NCI-H128 (cell line): Measurements from ENCODE around the gene SLC6A6.

Experiments
- DNase-seq: peaks from one replicate; lab custom pipeline; 2025; ENCODE audit not compliant: unreplicated experiment; lab: John Stamatoyannopoulos, UW

SLC6A6 gene

DNA sequence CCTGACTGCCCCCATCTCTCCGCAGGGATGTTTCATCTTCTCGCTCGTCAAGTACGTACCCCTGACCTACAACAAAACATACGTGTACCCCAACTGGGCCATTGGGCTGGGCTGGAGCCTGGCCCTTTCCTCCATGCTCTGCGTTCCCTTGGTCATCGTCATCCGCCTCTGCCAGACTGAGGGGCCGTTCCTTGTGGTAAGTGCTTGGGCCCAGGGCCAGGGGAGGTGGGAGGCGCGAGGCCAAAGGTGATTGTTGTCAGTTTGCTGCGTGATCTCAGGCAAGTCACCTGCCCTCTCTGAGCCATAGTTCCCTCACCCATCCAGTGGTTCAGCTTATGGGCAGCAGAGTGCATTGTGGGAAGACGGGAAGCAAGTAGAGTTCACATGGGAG lies 79.2 kb downstream of the SLC6A6 start:
- DNase-seq: no peak

DNA sequence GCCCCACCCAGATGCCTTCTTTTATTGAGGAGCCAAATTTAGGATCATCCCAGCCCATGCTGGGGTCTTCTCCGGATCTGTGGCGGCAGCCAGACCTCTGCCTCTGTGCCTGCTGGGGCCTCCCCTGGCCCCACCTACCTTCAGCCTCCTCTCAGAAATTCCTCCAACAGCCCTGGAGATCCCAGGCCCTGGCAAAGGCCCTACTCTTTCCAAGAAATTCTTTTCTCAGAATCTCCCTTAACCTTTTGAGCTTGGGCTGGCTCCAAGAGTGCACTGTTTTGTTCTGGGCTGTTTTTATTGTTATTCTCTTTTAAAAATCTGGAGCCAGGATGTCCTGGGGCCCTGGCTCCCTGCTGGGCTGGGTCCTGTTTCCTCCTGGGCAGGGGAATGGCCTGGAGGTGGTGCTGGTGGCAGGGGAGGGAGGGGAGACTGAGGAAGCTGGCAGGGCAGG lies 79.9 kb downstream of the SLC6A6 start:
- no peak for DNase-seq

DNA sequence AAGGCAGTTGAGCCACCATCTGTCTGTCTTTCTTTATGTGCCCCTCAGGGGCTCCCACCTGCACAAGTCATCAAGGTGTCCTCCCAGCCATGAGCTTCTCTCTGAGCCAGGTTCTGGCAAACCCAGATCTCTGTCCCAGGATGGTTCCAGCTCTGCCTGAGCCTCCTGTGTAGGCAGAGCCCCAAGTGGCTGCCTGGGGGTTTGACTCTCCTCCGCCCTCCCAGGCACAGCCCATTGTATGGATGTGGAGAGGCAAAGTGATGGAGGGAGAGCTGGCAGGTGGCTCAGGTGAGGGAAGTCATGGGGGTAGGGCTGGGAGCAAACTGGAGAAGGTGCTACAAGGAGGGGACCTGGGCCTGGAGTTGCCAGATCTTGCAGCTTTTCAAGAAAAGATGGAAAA lies 80.9 kb downstream of the SLC6A6 start:
- DNase-seq: no peak

DNA sequence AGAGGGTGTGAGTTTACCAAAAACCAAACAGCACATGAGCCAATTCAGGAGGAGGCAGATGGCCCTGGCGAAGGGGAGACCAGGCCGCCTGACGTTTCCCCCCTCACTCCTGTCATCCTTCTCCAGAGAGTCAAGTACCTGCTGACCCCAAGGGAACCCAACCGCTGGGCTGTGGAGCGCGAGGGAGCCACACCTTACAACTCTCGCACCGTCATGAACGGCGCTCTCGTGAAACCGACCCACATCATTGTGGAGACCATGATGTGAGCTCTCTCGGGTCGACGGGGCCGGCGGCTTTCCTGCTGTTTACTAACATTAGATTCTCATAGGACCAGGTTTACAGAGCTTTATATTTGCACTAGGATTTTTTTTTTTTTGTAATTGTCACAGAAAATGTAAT lies 82.3 kb downstream of the SLC6A6 start:
- DNase-seq: no peak

DNA sequence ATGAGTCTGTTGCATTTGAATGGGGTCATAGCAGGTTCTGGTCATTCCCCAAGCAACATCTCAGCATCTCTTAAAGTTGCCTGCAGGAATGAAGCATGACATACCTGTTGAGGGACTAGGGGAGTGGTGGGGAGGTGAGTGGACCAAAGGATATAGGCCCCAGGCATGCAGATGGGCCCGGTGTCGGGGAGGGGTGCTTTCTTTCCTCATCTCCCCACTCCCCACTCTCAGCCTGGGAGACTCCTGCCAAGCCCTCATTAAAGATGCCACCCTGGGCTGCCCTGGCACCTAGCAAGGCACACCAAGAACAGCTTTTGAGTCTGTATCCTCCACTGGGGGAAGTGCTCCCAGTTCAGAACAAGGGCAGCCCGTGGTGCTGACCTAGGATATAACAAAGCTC lies 83.6 kb downstream of the SLC6A6 start:
- no peak for DNase-seq

DNA sequence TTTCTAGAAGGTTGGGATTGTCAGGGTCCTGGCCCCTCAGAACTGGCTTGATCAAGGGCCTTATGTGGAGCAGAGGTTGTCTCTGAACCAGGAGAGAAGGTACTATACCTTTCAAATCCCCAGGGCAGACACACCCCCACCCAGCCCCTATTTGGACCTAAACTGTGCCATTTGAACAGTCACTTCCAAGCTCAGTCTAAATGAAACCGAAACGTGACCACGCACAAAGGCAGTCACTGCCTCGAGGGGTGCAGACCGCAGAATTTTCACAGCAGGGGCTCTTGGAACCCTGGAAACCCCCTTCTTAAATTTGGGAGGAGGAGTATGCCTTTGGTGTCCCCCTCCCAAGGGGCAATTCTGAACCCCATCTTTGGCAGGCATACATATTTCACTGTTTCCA lies 84.1 kb downstream of the SLC6A6 start:
- DNase-seq: no peak

DNA sequence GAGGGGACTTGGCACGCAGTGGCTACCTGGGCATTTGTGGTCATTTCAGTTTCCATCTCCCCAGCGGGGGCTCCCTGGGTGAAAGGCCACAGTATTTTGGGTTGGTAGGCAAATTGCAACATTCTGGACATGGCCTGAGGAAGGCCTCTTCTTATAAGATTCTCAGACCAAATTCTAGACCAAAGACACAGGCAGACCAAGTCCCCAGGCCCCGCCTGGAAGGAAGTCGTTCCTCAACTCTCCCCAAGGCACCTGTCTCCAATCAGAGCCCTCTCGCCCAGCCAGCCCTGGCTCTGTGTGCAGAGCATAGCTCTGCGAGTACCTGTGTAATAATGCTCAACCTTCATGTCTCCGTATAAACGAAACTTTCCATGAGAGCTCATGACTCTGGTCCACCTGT lies 84.7 kb downstream of the SLC6A6 start:
- DNase-seq: no peak

DNA sequence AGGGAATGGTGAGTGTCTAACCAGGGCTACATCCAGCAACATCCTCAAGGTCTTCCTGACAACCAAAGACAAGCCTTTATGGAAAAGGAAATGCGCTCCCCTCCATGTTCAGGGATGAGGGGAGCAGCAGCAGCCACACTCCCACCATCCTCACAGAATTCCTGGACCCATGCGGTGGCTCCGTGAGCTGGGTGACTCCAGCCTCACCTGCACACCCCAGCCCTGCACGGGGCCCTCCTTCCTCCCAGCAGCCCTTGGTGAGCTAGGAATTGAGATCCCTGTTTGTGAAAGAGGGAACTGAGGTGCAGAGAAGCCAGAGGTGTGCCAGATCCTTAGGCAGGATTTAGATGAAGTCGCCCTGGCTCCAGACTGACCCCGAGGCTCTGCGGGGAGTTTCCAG lies 85.4 kb downstream of the SLC6A6 start:
- no peak for DNase-seq

DNA sequence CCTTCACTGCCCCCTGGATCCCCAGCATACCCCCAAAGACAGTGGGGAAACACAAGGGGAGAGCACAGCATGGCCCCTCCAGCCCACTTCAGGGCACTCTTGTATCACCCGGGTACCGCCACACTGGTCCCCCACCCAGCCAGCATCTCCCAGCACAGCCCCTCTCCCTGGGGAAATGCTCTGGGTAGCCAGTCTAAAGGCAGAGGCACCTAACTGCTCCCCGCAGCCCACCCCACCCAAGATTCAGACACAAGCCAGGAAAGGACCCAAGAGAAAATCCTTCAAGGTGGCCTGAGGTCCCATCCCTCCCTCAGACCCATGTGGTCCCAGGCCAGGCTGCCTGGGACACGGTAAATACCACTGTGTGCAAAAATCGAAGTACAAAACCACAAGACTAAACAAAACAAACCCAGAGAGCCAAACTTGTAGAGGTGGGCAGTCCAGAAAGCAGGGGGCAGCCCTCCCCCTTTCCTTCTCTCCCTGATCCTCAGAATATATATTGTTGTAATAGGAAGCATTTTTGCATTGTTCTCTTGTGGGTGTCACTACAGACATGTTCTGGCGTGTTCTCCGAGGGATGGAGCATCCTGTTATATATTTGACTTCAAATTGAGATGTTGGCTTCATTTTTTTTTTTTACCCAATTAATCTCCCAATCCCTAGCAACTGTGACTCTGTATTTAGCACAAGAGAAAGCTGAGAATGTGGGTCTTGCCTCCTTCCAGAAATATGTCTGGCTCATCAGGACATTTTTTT lies 86.1 kb downstream of the SLC6A6 start:
- DNase-seq: no peak

DNA sequence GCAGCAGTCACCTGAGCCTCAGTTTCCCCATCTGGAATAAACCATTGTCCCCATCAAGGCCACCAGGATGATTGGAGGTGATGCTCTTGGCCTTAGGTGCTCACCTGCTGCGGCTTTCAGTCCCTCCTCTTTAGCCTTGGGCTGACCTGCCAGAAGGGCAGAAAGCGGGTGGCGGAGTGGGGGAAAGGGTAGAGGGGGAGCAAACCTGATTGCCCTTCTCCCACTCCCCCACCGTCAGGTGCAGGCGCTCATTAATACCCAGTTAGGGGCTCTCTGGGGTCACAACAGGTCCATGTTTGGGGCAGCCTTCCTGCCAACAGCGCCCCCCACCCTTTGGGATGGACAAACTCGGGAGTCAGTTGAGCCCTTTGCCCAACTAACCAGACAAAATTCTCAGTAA lies 87.2 kb downstream of the SLC6A6 start:
- no peak for DNase-seq

DNA sequence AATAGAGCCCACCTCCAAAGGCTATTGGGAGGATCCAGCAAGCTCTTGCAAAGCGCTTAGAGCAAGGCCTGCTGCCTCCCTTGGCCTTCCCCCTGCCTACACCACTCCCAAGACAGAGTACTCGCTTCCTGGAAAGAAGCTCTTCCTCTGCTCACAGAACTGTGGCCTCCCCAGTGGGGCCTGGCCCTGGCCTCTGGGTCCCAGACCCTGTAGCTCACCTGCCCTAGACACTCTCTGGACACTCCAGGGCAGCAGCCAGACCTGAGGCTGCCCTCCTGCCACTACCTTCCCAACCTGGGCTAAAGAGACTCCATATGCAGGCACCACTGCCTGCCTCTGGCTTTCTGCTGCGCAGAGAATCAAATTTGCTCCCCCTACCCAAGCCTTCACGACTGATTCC lies 87.8 kb downstream of the SLC6A6 start:
- no peak for DNase-seq

DNA sequence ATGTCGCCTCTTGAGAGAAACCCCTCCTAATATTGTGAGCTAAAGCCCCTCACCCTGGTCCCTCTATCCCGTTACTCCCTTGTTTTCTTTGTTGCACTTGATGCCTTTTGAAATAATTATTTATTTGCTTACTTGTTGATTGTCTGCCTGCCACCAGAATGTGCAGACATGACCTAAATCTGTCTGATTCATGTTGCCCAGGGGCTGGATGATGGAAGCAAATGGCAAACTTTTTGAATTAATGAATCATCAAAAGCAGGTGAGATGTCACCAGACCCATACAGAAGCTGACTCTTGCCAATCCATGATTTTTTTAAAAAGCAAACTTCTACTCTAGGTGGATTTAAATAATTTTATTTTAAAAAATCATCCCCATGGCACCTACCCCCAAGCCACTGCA lies 88.4 kb downstream of the SLC6A6 start:
- DNase-seq: no peak

DNA sequence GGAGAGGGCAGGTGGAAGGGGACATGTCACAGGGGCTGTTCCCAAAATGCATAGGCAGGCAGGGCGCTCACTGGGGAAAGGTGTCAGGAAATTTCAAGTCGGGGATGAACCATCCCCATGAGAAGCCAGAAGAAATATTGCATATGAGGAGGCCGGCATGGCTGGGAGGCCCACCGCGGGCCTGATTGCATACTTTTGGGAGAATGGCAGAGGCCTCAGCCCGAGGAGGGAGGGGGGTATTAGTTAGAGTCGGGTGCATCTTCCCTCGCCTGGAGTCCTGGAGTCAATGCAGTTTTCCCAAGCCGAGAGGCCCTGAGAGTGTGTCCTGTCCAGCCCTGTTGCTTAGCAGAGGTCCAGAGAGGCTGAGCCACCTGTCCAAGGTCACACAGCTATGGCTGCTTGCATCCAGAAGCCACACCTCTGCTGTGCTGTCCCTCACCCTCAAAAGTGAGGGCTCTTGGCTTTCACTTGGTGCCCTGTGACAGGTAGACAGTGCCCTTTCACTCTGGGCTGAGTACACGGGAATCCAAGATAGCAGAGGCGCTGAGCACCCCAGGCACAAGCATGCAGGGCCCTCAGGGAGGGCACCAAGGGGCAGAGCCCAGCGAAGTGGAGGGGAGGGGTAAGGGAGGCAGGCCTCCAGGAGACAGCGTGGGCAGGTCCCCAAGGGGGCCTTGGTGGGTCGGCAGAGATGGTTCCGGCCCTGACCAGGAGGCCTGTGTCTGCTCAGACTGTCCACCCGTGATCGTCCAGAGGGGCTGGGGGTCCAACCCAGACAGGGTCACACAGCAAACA lies 89.2 kb downstream of the SLC6A6 start:
- DNase-seq: no peak

DNA sequence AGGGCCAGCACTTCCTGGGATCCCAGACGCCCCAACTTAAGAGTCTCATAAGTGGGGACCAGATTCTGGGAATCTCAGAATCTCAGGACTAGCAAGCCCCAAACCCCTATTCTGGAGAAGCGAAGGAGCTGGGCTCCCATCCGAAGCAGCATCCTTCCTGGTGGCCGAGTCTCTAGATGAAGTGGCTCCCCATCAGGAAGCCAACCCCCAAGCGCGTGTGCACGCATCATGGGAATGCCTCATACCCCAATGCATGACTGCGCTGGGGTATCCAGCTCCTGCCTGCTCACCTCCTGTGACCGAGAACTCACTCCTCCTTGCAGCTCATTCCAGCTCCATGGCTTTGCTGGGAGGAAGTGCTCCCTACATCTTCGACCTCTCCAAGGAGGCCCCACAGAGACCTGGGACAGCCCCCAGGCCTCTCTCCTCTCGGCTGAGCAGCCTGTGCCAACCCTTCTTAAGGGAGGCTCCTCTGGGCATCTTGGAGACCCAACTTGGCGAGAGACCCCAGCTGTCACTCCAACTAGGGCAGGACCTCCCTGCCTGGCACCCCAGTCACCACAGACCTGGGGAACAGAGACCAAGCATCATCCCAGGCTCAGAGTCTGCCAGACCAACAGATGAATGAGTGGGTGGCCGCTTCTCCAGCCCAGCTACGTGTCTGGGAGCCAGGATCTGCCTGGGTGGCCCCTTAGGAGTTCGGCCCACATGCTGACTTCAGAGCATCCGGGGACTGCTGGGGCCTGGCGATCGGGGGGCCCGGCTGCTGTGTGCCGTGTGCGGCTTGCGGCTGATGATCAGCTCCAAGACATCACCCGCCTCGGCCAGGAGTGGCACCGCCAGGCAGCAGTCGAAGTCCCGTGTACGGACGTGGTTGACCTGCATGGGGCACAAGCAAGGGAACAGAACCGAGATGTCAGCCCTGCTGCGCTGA lies 90.8 kb downstream of the SLC6A6 start:
- no peak for DNase-seq

DNA sequence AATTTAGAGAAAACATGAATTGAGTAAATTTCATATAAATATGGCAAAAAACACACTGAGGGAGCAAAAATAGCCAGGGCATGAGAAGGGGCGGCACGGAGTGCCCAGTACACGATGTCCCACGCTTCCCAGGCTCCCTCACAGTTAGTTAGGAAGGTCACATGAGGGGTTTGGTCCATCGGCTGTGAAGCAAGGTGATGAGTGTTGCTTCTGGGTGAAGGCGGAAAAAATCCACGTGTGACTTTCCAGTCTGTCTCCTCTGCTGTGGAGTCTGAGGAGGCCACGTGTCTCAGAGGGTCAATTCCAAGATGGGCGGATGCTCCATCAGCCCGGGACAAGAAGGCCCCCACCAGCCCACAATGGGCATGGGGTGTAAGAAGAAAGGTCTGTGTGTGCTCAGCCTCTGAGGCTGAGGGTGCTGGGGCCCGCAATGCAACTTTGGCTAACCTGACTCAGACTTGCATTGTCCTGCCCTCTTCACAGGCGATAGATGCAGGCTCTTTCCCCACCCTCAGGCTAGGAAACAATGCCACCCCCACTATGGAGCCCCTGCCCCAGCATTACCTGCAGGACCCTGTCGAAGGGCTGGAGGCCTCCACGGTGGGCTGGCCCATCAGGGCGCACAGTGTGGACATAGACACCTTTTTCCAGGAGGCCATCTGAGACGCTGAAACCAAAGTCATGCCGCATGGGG lies 92.0 kb downstream of the SLC6A6 start:
- no peak for DNase-seq

DNA sequence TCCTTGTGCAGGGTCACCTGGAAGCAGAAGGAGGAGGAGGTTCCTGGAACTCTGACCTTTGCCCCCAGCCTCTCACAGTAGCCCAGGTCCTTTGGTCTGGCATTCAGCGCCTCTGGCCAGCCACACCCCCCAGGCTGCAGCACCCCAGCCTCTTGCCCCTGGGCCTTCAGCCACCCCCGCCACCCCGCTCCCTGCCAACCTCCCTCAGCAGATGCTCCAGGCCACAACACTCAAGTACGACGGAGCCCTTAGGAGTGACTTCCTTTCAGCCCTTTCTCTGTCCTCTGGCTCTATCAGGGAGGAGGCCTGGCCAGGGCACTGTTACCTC lies 92.5 kb downstream of the SLC6A6 start:
- DNase-seq: no peak

DNA sequence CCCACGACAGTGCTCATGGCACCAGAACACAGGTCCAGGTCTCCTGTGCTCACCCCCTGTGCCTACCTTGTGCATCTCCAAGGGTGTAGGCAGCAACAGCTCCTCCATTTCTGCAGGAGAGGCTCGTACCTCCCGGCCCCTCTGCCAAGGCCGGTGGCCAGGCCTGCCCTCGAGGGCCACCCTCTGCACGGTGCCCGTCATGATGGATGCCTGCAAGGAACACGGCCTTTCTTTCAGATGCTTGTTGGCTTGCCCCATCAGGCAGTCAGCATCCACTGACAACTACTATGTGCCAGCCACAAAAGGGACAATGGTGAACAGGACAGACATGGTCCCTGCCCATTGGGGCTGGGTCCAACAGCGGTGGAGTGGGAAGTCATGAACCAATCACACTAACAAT lies 93.9 kb downstream of the SLC6A6 start:
- no peak for DNase-seq

DNA sequence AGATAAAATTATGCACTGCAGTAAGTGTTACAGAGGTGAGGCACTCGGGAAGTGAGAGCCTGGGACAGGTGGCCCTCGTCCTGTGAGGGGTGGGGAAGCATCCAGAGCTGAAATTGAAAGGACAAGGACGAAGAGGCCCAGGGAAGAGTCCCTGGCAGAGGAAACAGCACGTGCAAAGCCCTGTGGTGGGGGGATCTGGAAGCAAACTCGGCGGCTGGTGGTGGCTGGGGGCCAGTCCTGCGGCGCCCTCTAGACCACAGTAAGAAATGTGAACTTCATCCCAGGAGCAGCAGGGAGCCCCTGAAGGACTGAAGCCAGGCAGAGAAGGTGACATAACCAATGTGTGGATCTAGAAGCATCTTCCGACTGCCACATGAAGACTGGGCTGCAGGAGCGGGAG lies 94.9 kb downstream of the SLC6A6 start:
- DNase-seq: no peak

DNA sequence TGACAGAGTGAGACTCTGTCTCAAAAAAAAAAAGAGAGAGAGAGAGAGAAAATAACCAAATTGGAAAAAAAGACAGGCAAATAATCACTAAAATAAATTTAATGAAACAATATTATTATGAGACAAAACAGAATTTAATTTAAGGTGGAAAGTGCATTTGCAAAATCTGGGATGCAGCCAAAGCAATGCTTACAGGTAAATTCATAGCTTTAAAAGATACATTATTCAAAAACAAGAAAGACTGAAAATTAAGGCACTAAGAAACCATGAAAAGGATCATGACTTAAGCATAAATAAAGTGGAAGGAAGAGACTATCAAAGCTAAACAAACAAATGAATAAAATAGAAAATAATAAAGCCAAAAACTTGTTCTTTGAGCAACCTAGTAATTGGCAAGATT lies 100.1 kb downstream of the SLC6A6 start:
- no peak for DNase-seq

DNA sequence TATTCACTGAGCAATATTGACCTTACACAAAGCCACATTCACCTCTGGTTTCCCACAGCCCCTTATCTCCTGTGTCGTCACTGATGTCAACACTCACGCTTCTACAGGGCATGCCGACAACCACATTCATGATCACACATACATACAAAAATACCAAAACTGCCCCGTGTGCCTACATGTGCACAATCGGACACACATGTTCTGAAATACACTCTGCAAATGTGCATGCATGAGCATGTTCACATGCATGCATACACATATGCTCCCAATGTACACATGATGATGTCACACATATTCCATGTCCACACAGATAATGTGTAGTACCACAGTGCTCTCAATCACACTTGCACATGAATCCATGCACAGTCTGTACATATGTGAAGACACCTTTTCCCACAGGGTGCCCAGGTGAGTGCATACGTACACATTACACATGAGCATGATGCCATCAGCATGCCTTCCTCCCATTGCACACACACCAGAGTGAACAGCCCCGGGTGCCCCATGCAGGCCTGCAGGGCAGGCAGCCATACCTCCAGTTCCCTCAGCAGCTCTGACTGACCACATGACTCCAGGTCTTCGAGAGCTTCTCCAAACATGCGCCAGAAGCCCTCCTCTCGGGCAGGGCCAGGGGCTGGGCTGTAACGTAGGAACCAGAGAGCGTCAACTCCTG lies 100.8 kb downstream of the SLC6A6 start:
- DNase-seq: no peak

DNA sequence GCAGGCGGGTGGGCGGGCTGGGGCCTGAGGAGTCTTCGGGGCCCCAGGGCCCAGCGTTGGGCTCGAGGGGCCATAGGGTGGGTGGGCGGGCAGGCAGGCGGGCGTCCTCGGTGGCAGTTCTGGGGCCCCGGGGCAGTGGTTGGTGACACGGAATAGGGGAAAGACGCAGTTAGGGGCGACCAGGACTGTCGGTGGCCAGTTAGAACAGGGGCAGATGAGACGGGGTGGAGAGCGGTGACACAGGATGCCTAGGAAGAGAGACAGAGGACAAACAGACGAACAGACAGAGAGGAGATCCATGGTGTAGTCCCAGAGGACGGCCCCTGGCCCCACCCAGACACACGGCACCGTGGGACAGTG lies 101.3 kb downstream of the SLC6A6 start:
- DNase-seq: no peak
